WTC11 (cell line): ENCODE results near the gene FOXO3.

Source experiments
- ATF2 ChIP-seq: sonication (generic); formaldehyde crosslinking; IDR thresholded peaks from 2 replicates; pipeline ENCODE4 v1.8.1; 2022; ENCODE audit warnings: low read depth, missing genetic modification reagents, borderline replicate concordance
- ATF3 ChIP-seq: sonication (generic); formaldehyde crosslinking; conservative IDR thresholded peaks from 2 replicates; pipeline ENCODE4 v1.8.1; 2022; ENCODE audit warnings: mild to moderate bottlenecking, missing genetic modification reagents
- CREB1 ChIP-seq: sonication (generic); formaldehyde crosslinking; IDR thresholded peaks from 2 replicates; pipeline ENCODE4 v1.8.0; 2023; ENCODE audit warnings: mild to moderate bottlenecking, missing genetic modification reagents
- CTCF ChIP-seq: fragments of 200-600 bp; IDR thresholded peaks from 2 replicates; pipeline ENCODE4 v1.8.0; 2022; ENCODE audit warnings: antibody characterized with exemption
- ETV6 ChIP-seq: sonication (generic); formaldehyde crosslinking; IDR thresholded peaks from 2 replicates; pipeline ENCODE4 v1.8.1; 2022; ENCODE audit warnings: mild to moderate bottlenecking, missing genetic modification reagents
- FOXK1 ChIP-seq: sonication (generic); formaldehyde crosslinking; IDR thresholded peaks from 2 replicates; pipeline ENCODE4 v1.8.0; 2022; ENCODE audit warnings: mild to moderate bottlenecking, moderate library complexity, missing genetic modification reagents
- HMGXB4 ChIP-seq: sonication (generic); formaldehyde crosslinking; IDR thresholded peaks from 2 replicates; pipeline ENCODE4 v1.8.1; 2023; ENCODE audit warnings: mild to moderate bottlenecking, moderate library complexity, missing genetic modification reagents
- IRF1 ChIP-seq: sonication (generic); formaldehyde crosslinking; IDR thresholded peaks from 2 replicates; pipeline ENCODE4 v1.8.0; 2023; ENCODE audit warnings: missing genetic modification reagents
- JUN ChIP-seq: sonication (generic); formaldehyde crosslinking; IDR thresholded peaks from 2 replicates; pipeline ENCODE4 v1.8.0; 2023; ENCODE audit warnings: mild to moderate bottlenecking, missing genetic modification reagents
- KAT7 ChIP-seq: sonication (generic); formaldehyde crosslinking; IDR thresholded peaks from 2 replicates; pipeline ENCODE4 v1.8.1; 2023; ENCODE audit warnings: missing genetic modification reagents, mild to moderate bottlenecking, borderline replicate concordance
- MAX ChIP-seq: sonication (generic); formaldehyde crosslinking; IDR thresholded peaks from 2 replicates; pipeline ENCODE4 v1.8.0; 2022; ENCODE audit warnings: mild to moderate bottlenecking, missing genetic modification reagents
- MXD4 ChIP-seq: fragments of 250-450 bp; sonication (Bioruptor Pico); IDR thresholded peaks from 2 replicates; pipeline ENCODE4 v1.8.0; 2021; ENCODE audit warnings: mild to moderate bottlenecking, moderate library complexity, borderline replicate concordance
- NR3C1 ChIP-seq: sonication (generic); formaldehyde crosslinking; conservative IDR thresholded peaks from 2 replicates; pipeline ENCODE4 v1.8.1; 2023; ENCODE audit warnings: low read depth, mild to moderate bottlenecking, missing genetic modification reagents
- STAT6 ChIP-seq: sonication (generic); formaldehyde crosslinking; conservative IDR thresholded peaks from 2 replicates; pipeline ENCODE4 v1.8.1; 2023; ENCODE audit warnings: mild to moderate bottlenecking, low read depth, missing genetic modification reagents, moderate library complexity

- TF ChIP-seq HMGXB4 (CRISPR knock-in tag), result no peak
- no peak for TF ChIP-seq CTCF
- TF ChIP-seq ATF2 (CRISPR knock-in tag), result no peak
- no peak for TF ChIP-seq MAX (CRISPR knock-in tag)
- TF ChIP-seq ATF3 (CRISPR knock-in tag), result no peak
- no peak for TF ChIP-seq IRF1 (CRISPR knock-in tag)
- TF ChIP-seq CREB1 (CRISPR knock-in tag), result no peak
- no peak for TF ChIP-seq JUN (CRISPR knock-in tag)
- TF ChIP-seq ETV6 (CRISPR knock-in tag), result no peak
- no peak for TF ChIP-seq MXD4 (CRISPR knock-in tag)
- no peak for TF ChIP-seq NR3C1 (CRISPR knock-in tag)
- TF ChIP-seq KAT7 (CRISPR knock-in tag), result no peak
- no peak for TF ChIP-seq FOXK1 (CRISPR knock-in tag)
- no peak for TF ChIP-seq STAT6 (CRISPR knock-in tag)
These were observed 48.6 kb downstream of the FOXO3 start for GRCh38 chr6:108609276-108609769.
